ENCODE data around the gene NTN3.
"Not testable (repeated sequence)": the region's sequence is repeated elsewhere in the genome, so short reads cannot be mapped to it uniquely, and the experiment has no call there.

Gene NTN3

GRCh38 chr16:2476741-2477140 lies 5.6 kb downstream of the NTN3 start:
- Mint-ChIP-seq H3K4me1 (peaks cover 21% of the 10 kb centered on the region), H3K36me3 (ENCODE audit: low read depth) (no peaks in the 10 kb centered on the region), H3K9me3 (no peaks in the 10 kb centered on the region), H3K4me3 (peak overlapping the region; percentile 76), H3K27me3 (ENCODE audit: low read depth, poor library complexity) (peaks cover 26% of the 10 kb centered on the region), H3K27ac (no peak overlapping the region)
- DNase-seq = no peak
- TF ChIP-seq CTCF (IDR thresholded peaks at IDR 0.05) = no peak

- Mint-ChIP-seq H3K4me3 (no peak overlapping the region), H3K4me1 (peaks cover 26% of the 10 kb centered on the region), H3K27me3 (ENCODE audit: low read depth, poor library complexity) (peaks cover 26% of the 10 kb centered on the region), H3K27ac (no peak overlapping the region), H3K36me3 (ENCODE audit: low read depth) (no peaks in the 10 kb centered on the region), H3K9me3 (no peaks in the 10 kb centered on the region)
- no peak for DNase-seq
- no peak for TF ChIP-seq CTCF (IDR thresholded peaks at IDR 0.05)
These were observed 6.2 kb downstream of the NTN3 start for GRCh38 chr16:2477327-2477726.

- DNase-seq = no peak
- Mint-ChIP-seq H3K27me3 (ENCODE audit: low read depth, poor library complexity) (peaks cover 26% of the 10 kb centered on the region), H3K9me3 (no peaks in the 10 kb centered on the region), H3K36me3 (ENCODE audit: low read depth) (no peaks in the 10 kb centered on the region), H3K27ac (no peak overlapping the region), H3K4me1 (peaks cover 30% of the 10 kb centered on the region), H3K4me3 (no peak overlapping the region)
- no peak for TF ChIP-seq CTCF (IDR thresholded peaks at IDR 0.05)
These were observed 7.2 kb downstream of the NTN3 start for GRCh38 chr16:2478279-2478678.

GRCh38 chr16:2479996-2480395 lies 8.9 kb downstream of the NTN3 start:
- not testable (repeated sequence) for H3K9me3 Mint-ChIP-seq; DNase-seq; H3K36me3 Mint-ChIP-seq (ENCODE audit: low read depth); H3K4me3 Mint-ChIP-seq
- H3K4me1 Mint-ChIP-seq = peaks cover 45% of the 10 kb centered on the region
- H3K27me3 Mint-ChIP-seq (ENCODE audit: low read depth, poor library complexity) = peaks cover 26% of the 10 kb centered on the region
- H3K27ac Mint-ChIP-seq = peak overlapping the region; percentile 48

GRCh38 chr16:2480948-2481347 lies 9.9 kb downstream of the NTN3 start:
- no peak overlapping the region for H3K4me3 Mint-ChIP-seq
- peaks cover 49% of the 10 kb centered on the region for H3K4me1 Mint-ChIP-seq
- TF ChIP-seq CTCF (IDR thresholded peaks at IDR 0.05) = no peak
- H3K9me3 Mint-ChIP-seq = no peaks in the 10 kb centered on the region
- H3K36me3 Mint-ChIP-seq (ENCODE audit: low read depth) = no peaks in the 10 kb centered on the region
- DNase-seq = no peak
- peak overlapping the region; percentile 75 for H3K27ac Mint-ChIP-seq
- peaks cover 23% of the 10 kb centered on the region for H3K27me3 Mint-ChIP-seq (ENCODE audit: low read depth, poor library complexity)

- H3K27ac Mint-ChIP-seq = no peak overlapping the region
- H3K36me3 Mint-ChIP-seq (ENCODE audit: low read depth) = no peaks in the 10 kb centered on the region
- H3K4me3 Mint-ChIP-seq = no peak overlapping the region
- no peaks in the 10 kb centered on the region for H3K9me3 Mint-ChIP-seq
- TF ChIP-seq CTCF (IDR thresholded peaks at IDR 0.05) = no peak
- H3K4me1 Mint-ChIP-seq = peaks cover 51% of the 10 kb centered on the region
- H3K27me3 Mint-ChIP-seq (ENCODE audit: low read depth, poor library complexity) = peaks cover 16% of the 10 kb centered on the region
- no peak for DNase-seq
These were observed 10.6 kb downstream of the NTN3 start for GRCh38 chr16:2481676-2482075.

Measured in nephron progenitor cell (in vitro differentiated cells).